ENCODE data around the gene SYT3. TPM values are rescaled to one million over a fixed set of nuclear protein-coding genes. Genes with fewer than 3 reads are reported as not detected.

SYT3 gene
- total RNA-seq, 2 experiments from 2014 or later: 0.17 TPM

DNA sequence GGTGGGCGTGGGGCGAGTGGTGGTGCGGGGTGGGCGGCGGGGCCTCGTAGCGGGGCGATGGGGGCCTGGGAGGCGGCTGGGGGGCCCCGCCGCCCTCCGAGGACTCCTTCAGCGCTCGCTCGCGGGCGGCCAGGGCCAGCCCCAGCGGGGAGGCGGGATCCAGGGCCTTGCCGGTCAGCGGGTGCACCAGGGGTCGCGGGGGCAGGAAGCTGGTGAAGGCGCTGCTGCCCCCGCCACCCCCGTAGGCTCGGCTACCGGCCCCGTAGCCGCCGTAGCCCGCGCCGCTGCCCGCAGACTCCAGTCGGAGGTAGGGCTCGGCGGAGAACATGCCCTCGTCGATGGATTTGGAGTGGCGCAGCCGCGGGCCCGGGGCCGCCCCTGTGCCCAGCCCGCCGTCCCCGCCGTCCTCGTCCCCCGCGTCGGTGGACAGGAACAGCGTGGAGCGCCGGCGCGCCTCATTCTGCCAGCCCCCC lies 28.1 kb upstream of the SYT3 start:
- no peaks in the 10 kb centered on the region for H3K4me1 Mint-ChIP-seq

DNA sequence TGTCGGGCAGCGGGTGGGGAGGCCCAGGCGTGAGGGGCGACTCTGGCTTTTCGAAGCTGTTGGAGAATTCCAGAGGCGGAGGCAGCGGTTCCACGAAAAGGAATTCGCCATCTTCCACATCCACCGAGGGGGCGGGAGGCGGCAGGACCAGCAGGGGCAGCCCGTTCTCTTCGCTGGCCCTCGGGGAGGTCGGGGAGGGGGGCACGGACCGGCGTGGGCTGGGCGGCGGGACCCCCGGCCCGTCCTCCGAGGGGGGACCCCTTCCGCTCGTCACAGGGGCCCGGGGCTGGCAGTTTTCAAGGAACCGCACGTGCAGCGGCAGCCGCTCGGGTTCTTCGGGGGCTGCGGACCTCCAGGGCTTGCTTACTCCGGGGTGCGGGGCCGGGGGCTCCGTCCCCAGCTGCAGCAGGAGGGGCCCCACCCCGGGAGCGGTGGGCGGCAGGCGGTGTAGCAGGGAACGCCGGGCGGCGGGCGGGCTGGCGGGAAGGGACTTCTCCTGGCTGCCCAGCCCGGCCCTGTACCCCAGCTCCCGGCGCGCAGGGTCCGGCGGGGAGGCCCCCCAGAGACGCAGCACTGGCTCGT lies 27.6 kb upstream of the SYT3 start:
- POLR2A ChIA-PET: no interaction called here
- H3K4me3 Mint-ChIP-seq: no peak overlapping the region
- H3K27ac Mint-ChIP-seq: no peak overlapping the region
- ATAC-seq (ENCODE audit: low read depth) (no peak), DNase-seq (no peak)
- no peaks in the 10 kb centered on the region for H3K36me3 Mint-ChIP-seq
- H3K9me3 Mint-ChIP-seq: no peaks in the 10 kb centered on the region
- no peaks in the 10 kb centered on the region for H3K4me1 Mint-ChIP-seq
- H3K27me3 Mint-ChIP-seq: peaks cover 42% of the 10 kb centered on the region

More for the DNA sequence above, 28.1 kb upstream of the SYT3 start:
- Mint-ChIP-seq H3K27me3 (peaks cover 42% of the 10 kb centered on the region), H3K27ac (no peak overlapping the region), H3K36me3 (no peaks in the 10 kb centered on the region), H3K9me3 (no peaks in the 10 kb centered on the region), H3K4me3 (no peak overlapping the region)
- no peak for ATAC-seq (ENCODE audit: low read depth)
- DNase-seq: no peak
- POLR2A ChIA-PET: no interaction called here

DNA sequence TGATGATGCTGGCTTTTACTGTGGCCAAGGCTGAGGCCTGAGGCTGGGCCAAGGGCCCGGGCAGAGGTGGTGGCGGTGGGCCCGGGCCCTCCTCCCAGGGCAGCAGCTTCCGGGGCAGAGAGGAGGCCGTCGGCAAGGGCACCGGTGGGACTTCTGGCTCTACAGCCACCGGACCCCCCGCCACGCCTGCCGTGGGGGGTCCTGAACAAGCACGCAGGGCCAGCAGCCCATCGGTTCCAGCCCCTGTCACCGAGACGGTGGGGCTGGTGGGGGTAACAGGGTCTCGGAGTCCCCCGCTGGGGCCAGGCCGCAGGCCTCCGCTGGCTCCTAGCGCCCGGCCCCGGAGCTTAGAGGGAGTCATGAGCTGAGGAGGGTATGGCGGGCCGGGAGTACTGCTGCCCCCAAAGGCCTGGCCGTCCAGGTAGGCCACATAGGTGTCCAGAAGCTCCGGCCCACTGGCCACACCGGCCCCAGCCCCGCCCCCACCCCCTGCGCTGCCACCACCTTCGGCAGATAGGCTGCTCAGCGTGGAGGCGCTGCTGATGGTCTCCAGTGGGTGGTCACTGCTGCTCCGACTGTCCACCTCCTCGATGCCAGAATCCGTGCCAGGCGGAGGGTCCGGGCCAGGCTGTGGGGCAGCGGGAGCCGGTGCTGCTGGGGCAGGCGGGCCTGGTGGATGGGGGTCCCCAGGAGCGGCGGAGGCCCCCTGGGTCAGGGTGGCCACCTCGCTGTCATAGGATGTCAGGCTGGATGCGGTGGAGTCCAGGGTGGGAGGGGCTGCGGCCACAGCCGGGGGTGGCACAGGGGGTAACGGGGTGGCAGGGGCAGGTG lies 26.9 kb upstream of the SYT3 start:
- H3K27ac Mint-ChIP-seq: no peak overlapping the region
- no peaks in the 10 kb centered on the region for H3K9me3 Mint-ChIP-seq
- H3K27me3 Mint-ChIP-seq: peaks cover 42% of the 10 kb centered on the region
- POLR2A ChIA-PET: no interaction called here
- DNase-seq (no peak), ATAC-seq (ENCODE audit: low read depth) (no peak)
- peak overlapping the region; percentile 22 for H3K4me3 Mint-ChIP-seq
- no peaks in the 10 kb centered on the region for H3K4me1 Mint-ChIP-seq
- no peaks in the 10 kb centered on the region for H3K36me3 Mint-ChIP-seq

DNA sequence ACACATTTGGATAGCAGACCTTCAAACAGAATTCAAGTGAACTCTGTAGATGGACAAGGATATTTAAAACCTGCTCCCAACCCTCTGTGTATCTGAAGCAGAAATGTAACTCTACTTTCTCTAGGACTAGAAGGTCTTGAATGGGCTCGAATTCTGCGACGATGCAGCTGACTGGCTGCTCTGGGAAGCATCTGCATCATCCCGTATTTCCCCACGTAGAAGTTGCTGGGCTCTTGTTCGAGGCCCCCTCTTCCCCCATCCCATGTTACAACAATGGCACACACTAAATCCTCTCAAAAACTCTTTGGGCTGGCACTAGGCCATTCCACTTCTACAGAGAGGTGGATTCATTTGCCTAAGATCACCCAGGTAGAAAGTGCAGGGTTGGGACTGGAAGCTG lies 24.5 kb upstream of the SYT3 start:
- no peak overlapping the region for H3K27ac Mint-ChIP-seq
- no peak overlapping the region for H3K4me3 Mint-ChIP-seq
- H3K36me3 Mint-ChIP-seq: no peaks in the 10 kb centered on the region
- DNase-seq (no peak), ATAC-seq (ENCODE audit: low read depth) (no peak)
- POLR2A ChIA-PET: interaction anchor here (0.6 kb wide), 1 partner anchor 156 kb away, joined by 5 read pairs; no protein-coding TSS in a partner anchor
- H3K4me1 Mint-ChIP-seq: peaks cover 4% of the 10 kb centered on the region
- H3K9me3 Mint-ChIP-seq: no peaks in the 10 kb centered on the region
- peaks cover 33% of the 10 kb centered on the region for H3K27me3 Mint-ChIP-seq

DNA sequence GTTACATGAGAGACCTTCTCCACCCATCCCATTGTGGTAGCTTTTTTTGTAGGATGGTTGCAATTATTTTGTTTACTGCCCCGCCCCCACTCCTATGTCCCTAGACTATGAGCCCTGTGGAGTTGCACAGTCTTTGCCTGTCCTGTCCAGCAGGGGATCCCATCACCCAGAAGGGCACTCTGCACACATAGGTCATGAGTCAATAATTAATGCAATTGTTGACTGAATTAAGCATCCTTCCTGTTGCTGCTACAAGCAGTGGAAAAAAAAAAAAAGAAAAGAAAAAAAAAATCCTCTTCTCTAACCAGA lies 23.8 kb upstream of the SYT3 start:
- ATAC-seq (ENCODE audit: low read depth) (no peak), DNase-seq (no peak)
- Mint-ChIP-seq H3K9me3 (no peaks in the 10 kb centered on the region), H3K27me3 (peaks cover 30% of the 10 kb centered on the region), H3K27ac (no peak overlapping the region), H3K4me1 (peaks cover 5% of the 10 kb centered on the region), H3K4me3 (no peak overlapping the region), H3K36me3 (no peaks in the 10 kb centered on the region)
- POLR2A ChIA-PET: no interaction called here

DNA sequence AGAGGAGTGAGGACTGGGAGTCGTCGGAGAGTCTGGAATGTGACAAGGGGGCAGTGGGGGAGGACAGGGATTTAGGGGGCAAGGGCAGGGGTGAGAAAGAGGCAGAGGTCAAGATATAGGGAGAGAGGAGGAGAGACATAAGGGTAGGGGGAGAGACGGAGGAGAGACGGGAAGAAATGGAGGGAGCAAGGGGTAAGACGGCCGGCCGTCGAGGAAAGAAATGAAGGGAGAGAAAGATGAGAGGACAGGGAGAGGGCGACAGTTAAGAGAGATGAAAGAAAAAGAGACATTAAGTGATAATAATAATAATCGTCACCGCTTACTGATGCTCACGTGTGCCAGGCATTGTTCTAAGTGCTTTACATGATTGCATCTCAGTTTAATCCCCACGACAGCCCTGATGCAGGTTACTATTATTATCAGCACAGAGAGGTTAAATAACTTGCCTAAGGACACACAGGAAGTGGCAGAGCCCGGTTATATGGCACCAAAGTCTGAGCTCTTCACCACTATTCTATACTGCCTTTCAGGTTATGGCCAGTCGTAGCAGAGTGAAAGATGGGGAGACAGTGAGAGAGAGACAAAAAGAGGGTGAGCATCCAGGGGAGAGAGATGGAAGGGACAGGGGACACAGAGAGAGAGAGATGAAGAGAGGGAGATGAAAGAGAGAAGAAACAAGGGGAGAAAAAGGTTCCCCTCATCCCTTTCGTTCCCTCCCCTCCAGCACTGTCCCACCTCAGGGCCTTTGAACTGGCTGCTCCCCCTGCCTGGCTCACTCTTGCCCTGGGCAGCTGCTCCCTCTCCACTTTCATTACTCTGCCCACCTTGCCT lies 23.2 kb upstream of the SYT3 start:
- Mint-ChIP-seq H3K36me3 (no peaks in the 10 kb centered on the region), H3K4me1 (peaks cover 9% of the 10 kb centered on the region), H3K4me3 (no peak overlapping the region), H3K9me3 (peaks cover 1% of the 10 kb centered on the region), H3K27me3 (peaks cover 33% of the 10 kb centered on the region), H3K27ac (no peak overlapping the region)
- ATAC-seq (ENCODE audit: low read depth) (no peak), DNase-seq (no peak)
- POLR2A ChIA-PET: no interaction called here

DNA sequence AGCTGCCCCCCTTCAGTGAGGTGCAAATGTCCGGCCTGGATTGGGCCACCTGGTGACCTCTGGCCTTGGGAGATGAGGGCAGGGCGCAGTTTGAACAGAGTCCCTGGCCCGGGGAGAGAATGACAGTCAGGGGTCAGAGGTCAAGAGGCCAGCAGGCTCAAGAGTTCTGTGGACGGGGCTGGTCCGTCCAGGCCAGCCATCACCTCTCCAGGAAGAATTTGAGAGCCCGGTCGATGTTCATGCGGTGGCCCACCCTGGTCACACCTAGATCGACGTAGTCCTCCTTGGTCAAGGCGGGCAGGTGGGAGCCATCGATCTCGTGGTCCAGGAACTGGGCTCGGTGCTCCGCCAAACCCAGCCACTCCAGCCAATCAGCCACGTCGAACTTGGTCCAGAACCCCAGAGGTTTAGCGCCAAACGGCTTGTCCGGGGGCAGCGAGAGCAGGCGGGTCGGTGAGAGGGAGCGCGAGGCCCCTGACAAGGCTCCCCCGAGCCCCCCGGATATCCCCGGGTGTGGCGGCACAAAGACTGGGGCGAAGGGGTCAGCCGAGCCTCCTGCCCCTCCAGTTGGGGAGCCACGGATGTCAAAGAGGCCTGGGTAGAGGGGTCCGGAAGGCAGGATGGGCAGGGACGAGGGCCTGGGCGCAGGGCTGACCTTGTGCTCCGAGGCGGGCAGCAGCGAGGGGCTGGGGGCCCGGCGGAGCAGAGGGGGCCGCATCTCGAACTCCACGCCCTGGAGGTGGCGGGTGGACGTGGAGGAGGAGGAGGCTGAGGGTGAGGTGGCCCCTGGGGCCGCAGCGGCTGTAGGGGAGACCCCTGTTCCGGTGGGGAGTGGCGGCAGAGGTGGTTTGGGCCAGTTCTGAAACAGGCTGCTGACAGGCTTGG lies 22.3 kb upstream of the SYT3 start:
- ATAC-seq (ENCODE audit: low read depth): no peak
- H3K27me3 Mint-ChIP-seq: peaks cover 37% of the 10 kb centered on the region
- H3K4me1 Mint-ChIP-seq: peaks cover 18% of the 10 kb centered on the region
- no peak overlapping the region for H3K4me3 Mint-ChIP-seq
- H3K27ac Mint-ChIP-seq: no peak overlapping the region
- no peaks in the 10 kb centered on the region for H3K36me3 Mint-ChIP-seq
- peaks cover 1% of the 10 kb centered on the region for H3K9me3 Mint-ChIP-seq
- no peak for DNase-seq
- POLR2A ChIA-PET: no interaction called here

DNA sequence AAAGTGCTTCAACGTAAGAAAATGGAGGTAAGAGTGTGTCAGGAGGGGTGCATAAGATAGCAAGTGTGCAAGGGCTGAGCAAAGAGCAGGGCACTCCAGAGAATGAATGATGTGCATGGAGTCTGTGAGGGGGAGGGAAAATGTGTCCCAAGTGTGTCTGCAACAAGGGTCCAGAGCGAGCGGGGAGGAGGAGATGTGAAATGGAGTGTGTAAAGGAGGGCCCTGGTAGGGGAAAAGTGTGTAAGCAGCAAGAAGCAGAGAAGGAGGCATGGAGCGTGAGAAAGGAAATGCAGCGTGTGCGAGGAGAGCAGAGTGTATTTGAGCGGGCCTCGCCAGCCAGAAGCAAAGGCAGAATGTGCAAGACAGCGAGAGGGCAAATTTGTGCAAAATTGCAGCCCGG lies 21.3 kb upstream of the SYT3 start:
- Mint-ChIP-seq H3K27ac (no peak overlapping the region), H3K36me3 (no peaks in the 10 kb centered on the region), H3K27me3 (peaks cover 35% of the 10 kb centered on the region), H3K4me3 (no peak overlapping the region), H3K4me1 (peaks cover 18% of the 10 kb centered on the region), H3K9me3 (peaks cover 1% of the 10 kb centered on the region)
- POLR2A ChIA-PET: no interaction called here
- DNase-seq: no peak
- ATAC-seq (ENCODE audit: low read depth): no peak

DNA sequence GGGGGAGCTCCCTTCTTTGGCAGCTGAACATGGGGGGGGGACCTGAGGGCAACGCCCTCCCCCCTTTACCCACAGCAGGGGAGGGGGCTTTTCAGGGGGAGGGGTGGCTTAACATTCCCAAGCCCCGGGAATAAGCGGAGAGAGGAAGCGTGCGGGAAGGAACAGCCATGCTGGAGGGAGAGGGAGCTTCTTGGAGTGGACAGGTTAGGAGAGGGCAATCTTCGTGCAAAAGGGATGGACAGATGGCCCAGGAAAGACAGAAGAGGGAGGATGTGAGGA lies 20.3 kb upstream of the SYT3 start:
- Mint-ChIP-seq H3K4me3 (peak overlapping the region; percentile 57), H3K27ac (no peak overlapping the region), H3K27me3 (peaks cover 30% of the 10 kb centered on the region), H3K4me1 (peaks cover 18% of the 10 kb centered on the region), H3K36me3 (no peaks in the 10 kb centered on the region), H3K9me3 (peaks cover 1% of the 10 kb centered on the region)
- ATAC-seq (ENCODE audit: low read depth): no peak
- no peak for DNase-seq
- POLR2A ChIA-PET: no interaction called here

DNA sequence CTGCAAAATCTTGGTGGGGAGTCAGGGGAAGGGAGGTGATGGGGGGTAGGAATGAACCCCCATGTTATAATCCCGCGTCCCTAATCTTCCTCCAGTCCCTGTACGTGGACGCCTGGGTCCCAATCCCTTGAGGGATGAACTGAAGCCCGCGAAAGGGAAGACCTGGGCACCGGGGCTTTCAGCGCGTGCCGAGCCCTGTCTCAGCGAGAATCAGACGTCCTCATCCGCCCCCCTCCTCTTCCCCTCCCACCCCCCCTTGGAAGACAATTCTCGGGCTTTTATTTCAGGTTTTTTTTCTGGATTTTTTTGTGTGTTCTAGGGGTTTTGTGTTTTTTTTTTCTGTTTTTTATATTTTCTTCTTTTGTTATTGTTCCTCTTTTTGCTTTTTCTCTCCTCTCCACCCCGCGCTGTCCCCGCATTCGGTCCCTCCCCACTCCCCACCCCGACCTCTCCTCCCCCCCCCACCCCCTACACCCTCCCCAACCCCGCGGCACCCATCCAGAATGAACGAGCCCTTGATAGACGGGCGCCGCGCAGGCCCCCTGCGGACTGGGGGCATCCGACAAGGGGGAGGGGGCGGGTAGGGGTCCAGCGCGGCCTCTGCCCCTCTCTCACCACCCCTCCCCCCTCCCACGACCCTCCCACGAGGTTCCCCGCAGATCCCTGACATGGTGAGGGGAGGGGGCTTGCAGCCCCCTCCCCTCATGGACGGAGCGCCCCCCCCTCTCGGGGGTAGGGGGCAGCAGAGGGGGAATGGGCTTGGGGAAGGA lies 19.8 kb upstream of the SYT3 start:
- peaks cover 33% of the 10 kb centered on the region for H3K27me3 Mint-ChIP-seq
- ATAC-seq (ENCODE audit: low read depth): no peak
- DNase-seq: no peak
- POLR2A ChIA-PET: no interaction called here
- H3K4me3 Mint-ChIP-seq: peak overlapping the region; percentile 56
- no peak overlapping the region for H3K27ac Mint-ChIP-seq
- peaks cover 4% of the 10 kb centered on the region for H3K9me3 Mint-ChIP-seq
- H3K4me1 Mint-ChIP-seq: peaks cover 18% of the 10 kb centered on the region
- H3K36me3 Mint-ChIP-seq: no peaks in the 10 kb centered on the region

DNA sequence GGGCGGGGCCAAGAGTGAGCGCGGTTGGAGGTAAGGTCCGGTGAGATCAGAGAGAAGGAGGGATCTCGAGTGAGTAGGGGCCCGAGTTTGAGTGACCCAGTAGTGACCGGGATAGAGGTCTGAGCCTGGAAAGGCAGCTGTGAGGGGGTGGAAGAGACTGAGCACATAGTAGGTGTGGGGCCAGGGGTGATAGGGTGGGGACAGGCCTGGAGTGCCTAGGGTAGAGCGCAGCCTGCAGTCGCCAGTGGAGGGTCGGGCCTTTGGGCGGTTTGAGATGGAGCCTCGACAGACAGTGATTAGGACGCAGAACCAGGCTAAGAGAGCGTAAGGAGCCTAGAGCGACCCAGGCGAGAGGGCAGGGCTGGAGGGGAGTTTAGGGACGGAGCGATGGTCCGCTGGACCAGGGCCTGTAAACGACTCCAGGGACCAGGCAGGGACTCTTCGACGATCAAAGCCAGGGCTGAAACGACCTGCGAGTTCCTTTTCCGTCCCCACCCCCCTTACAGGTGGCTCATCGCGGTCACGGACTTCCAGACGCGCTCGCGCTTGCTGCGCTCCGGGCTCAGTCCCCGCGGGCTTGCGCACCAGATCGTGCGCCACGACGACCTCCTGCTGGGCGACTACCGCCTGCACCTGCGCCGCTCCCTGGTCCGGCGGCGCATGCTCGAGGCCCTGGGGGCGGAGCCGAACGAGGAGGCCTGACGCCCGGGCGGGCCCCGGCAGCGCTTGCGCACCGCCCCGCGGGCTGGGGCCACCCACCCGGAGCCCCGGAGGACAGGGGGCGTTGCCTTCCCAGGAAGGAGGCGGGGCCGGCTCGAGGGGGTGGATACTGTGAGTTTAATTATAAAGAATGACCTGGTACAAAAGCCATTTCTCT lies 19.0 kb upstream of the SYT3 start:
- peak; percentile 90 for DNase-seq
- H3K4me1 Mint-ChIP-seq: peaks cover 18% of the 10 kb centered on the region
- peak overlapping the region; percentile 91 for H3K4me3 Mint-ChIP-seq
- POLR2A ChIA-PET: interaction anchor here (1.2 kb wide), 2 partner anchors 66 to 283 kb away, joined by 3 read pairs; partner anchors contain the start of gene NR1H2
- H3K36me3 Mint-ChIP-seq: no peaks in the 10 kb centered on the region
- peaks cover 37% of the 10 kb centered on the region for H3K27me3 Mint-ChIP-seq
- ATAC-seq (ENCODE audit: low read depth): peak; percentile 66
- peak overlapping the region; percentile 98 for H3K27ac Mint-ChIP-seq
- H3K9me3 Mint-ChIP-seq: peaks cover 4% of the 10 kb centered on the region

Data from activated naive CD8-positive, alpha-beta T cell treated with anti-CD3 and anti-CD28 coated beads, Interleukin-2, amount 10 ng/mL, durations not matched to agents 7 days and 5 days (primary cell).